HL-60 (cell line): ENCODE results near the gene KRTAP20-4.

Experiments
- GABPA ChIP-seq: IDR thresholded peaks from 2 replicates; pipeline ENCODE4 v1.6.1; 2012; ENCODE audit warnings: low read depth
- TF ChIP-seq, protein P1 (sequence below): IDR thresholded peaks from one replicate; pipeline ENCODE4 v1.5.1; 2011; ENCODE audit warnings: low read length, control low read depth, inconsistent platforms; ENCODE audit not compliant: insufficient read depth
- TF ChIP-seq, protein P2 (sequence below): IDR thresholded peaks from 2 replicates; pipeline ENCODE4 v1.6.1; 2012; ENCODE audit warnings: low read depth; ENCODE audit not compliant: insufficient replicate concordance

DNA sequence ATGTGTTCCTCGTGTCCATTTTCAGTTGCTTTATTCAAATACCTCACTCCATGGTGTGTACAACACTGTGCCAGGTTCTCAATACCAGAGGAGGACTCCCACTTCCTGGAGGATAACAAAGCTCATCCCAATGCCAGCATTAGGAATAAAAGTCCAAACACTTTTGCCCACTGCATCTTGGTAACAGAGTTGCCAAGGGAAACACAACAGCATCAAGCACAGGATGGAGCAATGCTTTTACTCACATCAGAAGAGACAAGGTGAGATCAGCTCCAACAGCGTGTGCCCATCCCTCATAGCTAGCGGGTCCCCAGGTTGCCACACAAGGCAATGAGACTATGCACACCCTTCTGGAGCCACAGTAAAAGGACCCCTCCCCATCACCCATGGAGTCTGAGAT lies 2.9 kb downstream of the KRTAP20-4 start:
- TF ChIP-seq, protein P1, sequence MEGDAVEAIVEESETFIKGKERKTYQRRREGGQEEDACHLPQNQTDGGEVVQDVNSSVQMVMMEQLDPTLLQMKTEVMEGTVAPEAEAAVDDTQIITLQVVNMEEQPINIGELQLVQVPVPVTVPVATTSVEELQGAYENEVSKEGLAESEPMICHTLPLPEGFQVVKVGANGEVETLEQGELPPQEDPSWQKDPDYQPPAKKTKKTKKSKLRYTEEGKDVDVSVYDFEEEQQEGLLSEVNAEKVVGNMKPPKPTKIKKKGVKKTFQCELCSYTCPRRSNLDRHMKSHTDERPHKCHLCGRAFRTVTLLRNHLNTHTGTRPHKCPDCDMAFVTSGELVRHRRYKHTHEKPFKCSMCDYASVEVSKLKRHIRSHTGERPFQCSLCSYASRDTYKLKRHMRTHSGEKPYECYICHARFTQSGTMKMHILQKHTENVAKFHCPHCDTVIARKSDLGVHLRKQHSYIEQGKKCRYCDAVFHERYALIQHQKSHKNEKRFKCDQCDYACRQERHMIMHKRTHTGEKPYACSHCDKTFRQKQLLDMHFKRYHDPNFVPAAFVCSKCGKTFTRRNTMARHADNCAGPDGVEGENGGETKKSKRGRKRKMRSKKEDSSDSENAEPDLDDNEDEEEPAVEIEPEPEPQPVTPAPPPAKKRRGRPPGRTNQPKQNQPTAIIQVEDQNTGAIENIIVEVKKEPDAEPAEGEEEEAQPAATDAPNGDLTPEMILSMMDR, result no peak
- TF ChIP-seq, protein P2, sequence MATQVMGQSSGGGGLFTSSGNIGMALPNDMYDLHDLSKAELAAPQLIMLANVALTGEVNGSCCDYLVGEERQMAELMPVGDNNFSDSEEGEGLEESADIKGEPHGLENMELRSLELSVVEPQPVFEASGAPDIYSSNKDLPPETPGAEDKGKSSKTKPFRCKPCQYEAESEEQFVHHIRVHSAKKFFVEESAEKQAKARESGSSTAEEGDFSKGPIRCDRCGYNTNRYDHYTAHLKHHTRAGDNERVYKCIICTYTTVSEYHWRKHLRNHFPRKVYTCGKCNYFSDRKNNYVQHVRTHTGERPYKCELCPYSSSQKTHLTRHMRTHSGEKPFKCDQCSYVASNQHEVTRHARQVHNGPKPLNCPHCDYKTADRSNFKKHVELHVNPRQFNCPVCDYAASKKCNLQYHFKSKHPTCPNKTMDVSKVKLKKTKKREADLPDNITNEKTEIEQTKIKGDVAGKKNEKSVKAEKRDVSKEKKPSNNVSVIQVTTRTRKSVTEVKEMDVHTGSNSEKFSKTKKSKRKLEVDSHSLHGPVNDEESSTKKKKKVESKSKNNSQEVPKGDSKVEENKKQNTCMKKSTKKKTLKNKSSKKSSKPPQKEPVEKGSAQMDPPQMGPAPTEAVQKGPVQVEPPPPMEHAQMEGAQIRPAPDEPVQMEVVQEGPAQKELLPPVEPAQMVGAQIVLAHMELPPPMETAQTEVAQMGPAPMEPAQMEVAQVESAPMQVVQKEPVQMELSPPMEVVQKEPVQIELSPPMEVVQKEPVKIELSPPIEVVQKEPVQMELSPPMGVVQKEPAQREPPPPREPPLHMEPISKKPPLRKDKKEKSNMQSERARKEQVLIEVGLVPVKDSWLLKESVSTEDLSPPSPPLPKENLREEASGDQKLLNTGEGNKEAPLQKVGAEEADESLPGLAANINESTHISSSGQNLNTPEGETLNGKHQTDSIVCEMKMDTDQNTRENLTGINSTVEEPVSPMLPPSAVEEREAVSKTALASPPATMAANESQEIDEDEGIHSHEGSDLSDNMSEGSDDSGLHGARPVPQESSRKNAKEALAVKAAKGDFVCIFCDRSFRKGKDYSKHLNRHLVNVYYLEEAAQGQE, result no peak
- TF ChIP-seq GABPA, result no peak
